Endothelial cell of umbilical vein (primary cell): Measurements from ENCODE around the gene PDE4B.

Source experiments
- EZH2 ChIP-seq: IDR thresholded peaks from 2 replicates; pipeline ENCODE4 v1.6.1; 2012; ENCODE audit warnings: borderline replicate concordance, low read depth, mild to moderate bottlenecking, moderate library complexity, low read length, inconsistent platforms; ENCODE audit not compliant: severe bottlenecking
- GATA2 ChIP-seq: IDR thresholded peaks from 2 replicates; pipeline ENCODE4 v1.7.0; 2011; ENCODE audit warnings: low read depth, mild to moderate bottlenecking, moderate library complexity, mixed read lengths, low read length; ENCODE audit not compliant: insufficient read length, insufficient read depth
- MYC ChIP-seq: IDR thresholded peaks from one replicate; pipeline ENCODE4 v1.6.1; 2011; ENCODE audit warnings: mild to moderate bottlenecking, low read depth, low read length
- POLR2A ChIP-seq: IDR thresholded peaks from 2 replicates; pipeline ENCODE4 v1.6.1; 2012; ENCODE audit warnings: low read depth, mild to moderate bottlenecking, control low read depth, low read length
- POLR2AphosphoS5 ChIP-seq: IDR thresholded peaks from 2 replicates; pipeline ENCODE4 v1.6.1; 2012; ENCODE audit warnings: low read depth, mild to moderate bottlenecking, control low read depth, low read length, moderate library complexity; ENCODE audit not compliant: insufficient read depth
- TF ChIP-seq, protein P1 (sequence below), 2 donors: IDR thresholded peaks; 1 replicate in 1 of 2; 2 replicates in 1 of 2; pipeline ENCODE4 v1.5.1; 2011; ENCODE audit warnings: low read length in 2 of 2, mild to moderate bottlenecking in 2 of 2, moderate library complexity in 2 of 2, control low read depth in 1 of 2, inconsistent platforms in 1 of 2, low read depth in 1 of 2; ENCODE audit not compliant: insufficient read depth in 1 of 2; ENCODE audit errors: extremely low read depth in 1 of 2
- TF ChIP-seq, protein P2 (sequence below): IDR thresholded peaks from 2 replicates; pipeline ENCODE4 v1.6.1; 2011; ENCODE audit not compliant: insufficient read depth, insufficient read length

DNA sequence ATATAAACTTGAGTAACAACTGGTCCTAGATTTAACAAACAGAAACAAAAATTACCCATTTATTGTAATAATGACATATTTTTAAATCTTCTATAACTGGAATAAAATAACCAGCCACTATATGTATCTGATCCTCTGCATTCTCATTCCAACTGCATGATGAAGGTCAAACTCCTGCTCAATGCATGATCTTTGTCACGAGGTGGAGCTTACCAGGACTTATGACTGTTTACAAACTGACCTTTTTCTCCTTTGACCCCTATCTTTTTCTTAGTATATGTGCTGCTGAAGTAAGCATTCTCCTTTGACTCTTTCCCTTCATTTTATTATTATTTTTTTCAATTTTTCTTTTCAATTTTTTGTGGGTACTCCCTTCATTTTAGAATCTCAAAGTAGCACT lies 252.2 kb downstream of the PDE4B start:
- TF ChIP-seq, protein P1, sequence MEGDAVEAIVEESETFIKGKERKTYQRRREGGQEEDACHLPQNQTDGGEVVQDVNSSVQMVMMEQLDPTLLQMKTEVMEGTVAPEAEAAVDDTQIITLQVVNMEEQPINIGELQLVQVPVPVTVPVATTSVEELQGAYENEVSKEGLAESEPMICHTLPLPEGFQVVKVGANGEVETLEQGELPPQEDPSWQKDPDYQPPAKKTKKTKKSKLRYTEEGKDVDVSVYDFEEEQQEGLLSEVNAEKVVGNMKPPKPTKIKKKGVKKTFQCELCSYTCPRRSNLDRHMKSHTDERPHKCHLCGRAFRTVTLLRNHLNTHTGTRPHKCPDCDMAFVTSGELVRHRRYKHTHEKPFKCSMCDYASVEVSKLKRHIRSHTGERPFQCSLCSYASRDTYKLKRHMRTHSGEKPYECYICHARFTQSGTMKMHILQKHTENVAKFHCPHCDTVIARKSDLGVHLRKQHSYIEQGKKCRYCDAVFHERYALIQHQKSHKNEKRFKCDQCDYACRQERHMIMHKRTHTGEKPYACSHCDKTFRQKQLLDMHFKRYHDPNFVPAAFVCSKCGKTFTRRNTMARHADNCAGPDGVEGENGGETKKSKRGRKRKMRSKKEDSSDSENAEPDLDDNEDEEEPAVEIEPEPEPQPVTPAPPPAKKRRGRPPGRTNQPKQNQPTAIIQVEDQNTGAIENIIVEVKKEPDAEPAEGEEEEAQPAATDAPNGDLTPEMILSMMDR (IDR thresholded peaks at IDR 0.05; ENCODE audit: extremely low read depth in 1 of 2, insufficient read depth in 1 of 2, low read depth in 1 of 2, low read length in 2 of 2), result no peak
- TF ChIP-seq POLR2A, result no peak
- TF ChIP-seq MYC, result no peak
- no peak for TF ChIP-seq EZH2
- no peak for TF ChIP-seq GATA2
- no peak for TF ChIP-seq POLR2AphosphoS5
- TF ChIP-seq, protein P2, sequence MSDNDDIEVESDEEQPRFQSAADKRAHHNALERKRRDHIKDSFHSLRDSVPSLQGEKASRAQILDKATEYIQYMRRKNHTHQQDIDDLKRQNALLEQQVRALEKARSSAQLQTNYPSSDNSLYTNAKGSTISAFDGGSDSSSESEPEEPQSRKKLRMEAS, result no peak
